ENCODE measurements around the gene FOCAD. TPM values are rescaled to one million over a fixed set of nuclear protein-coding genes. Genes with fewer than 3 reads are reported as not detected.

Gene FOCAD
- total RNA-seq, 4 donors from 2014 or later, result 13.9 to 31.2 (median 22.0) TPM

- no peak overlapping the region for H3K4me3 ChIP-seq (ENCODE audit: low read depth, poor library complexity, severe bottlenecking)
- intact Hi-C loops (cut with DNase I; ENCODE audit: low total_unique reads), result no loop called here
- WGBS, 2 donors, result 46 to 62% methylated on average over 2 of the region's 2 CpGs
- no peak for DNase-seq (ENCODE audit: low spot score in 2 of 2)
- no peak for TF ChIP-seq POLR2A (IDR thresholded peaks at IDR 0.05)
Measured at GRCh38 chr9:20744036-20744630, 60.1 kb downstream of the FOCAD start.

- H3K4me3 ChIP-seq (ENCODE audit: low read depth, poor library complexity, severe bottlenecking), result no peak overlapping the region
- 71 to 73% methylated on average over 1 of the region's 1 CpG for WGBS, 2 donors
- DNase-seq (ENCODE audit: low spot score in 2 of 2), result no peak
- intact Hi-C loops (cut with DNase I; ENCODE audit: low total_unique reads), result no loop called here
- TF ChIP-seq POLR2A (IDR thresholded peaks at IDR 0.05) (no peak), CTCF (IDR thresholded peaks at IDR 0.05) (no peak)
Measured at GRCh38 chr9:20746967-20747366, 62.9 kb downstream of the FOCAD start.

- DNase-seq (ENCODE audit: low spot score in 2 of 2), result no peak
- intact Hi-C loops (cut with DNase I; ENCODE audit: low total_unique reads), result no loop called here
- H3K4me3 ChIP-seq (ENCODE audit: low read depth, poor library complexity, severe bottlenecking), result no peak overlapping the region
- WGBS, 2 donors, result 75 to 78% methylated on average over 1 of the region's 1 CpG
- TF ChIP-seq CTCF (IDR thresholded peaks at IDR 0.05) (no peak), POLR2A (IDR thresholded peaks at IDR 0.05) (no peak)
Measured at GRCh38 chr9:20749496-20750198, 65.6 kb downstream of the FOCAD start.

- DNase-seq (ENCODE audit: low spot score in 2 of 2), result no peak
- WGBS, 2 donors, result 48 to 52% methylated on average over 3 of the region's 3 CpGs
Measured at GRCh38 chr9:20753761-20754160, 69.7 kb downstream of the FOCAD start.

GRCh38 chr9:20754556-20754955, 70.5 kb downstream of the FOCAD start:
- H3K4me3 ChIP-seq (ENCODE audit: low read depth, poor library complexity, severe bottlenecking), result no peak overlapping the region
- no peak for DNase-seq (ENCODE audit: low spot score in 2 of 2)
- 80 to 84% methylated on average over 2 of the region's 2 CpGs for WGBS, 2 donors
- intact Hi-C loops (cut with DNase I; ENCODE audit: low total_unique reads), result no loop called here
- no peak for TF ChIP-seq POLR2A (IDR thresholded peaks at IDR 0.05)
- TF ChIP-seq CTCF (IDR thresholded peaks at IDR 0.05), result no peak

More at GRCh38 chr9:20753761-20754160, 69.7 kb downstream of the FOCAD start:
- TF ChIP-seq POLR2A (IDR thresholded peaks at IDR 0.05), result no peak
- intact Hi-C loops (cut with DNase I; ENCODE audit: low total_unique reads), result no loop called here
- H3K4me3 ChIP-seq (ENCODE audit: low read depth, poor library complexity, severe bottlenecking), result no peak overlapping the region

GRCh38 chr9:20760246-20760891, 76.3 kb downstream of the FOCAD start:
- DNase-seq (ENCODE audit: low spot score in 2 of 2), result no peak
- intact Hi-C loops (cut with DNase I; ENCODE audit: low total_unique reads), result no loop called here
- WGBS, 2 donors, result 52 to 53% methylated on average over 3 of the region's 3 CpGs
- no peak for TF ChIP-seq POLR2A (IDR thresholded peaks at IDR 0.05)
- TF ChIP-seq CTCF (IDR thresholded peaks at IDR 0.05), result no peak
- no peak overlapping the region for H3K4me3 ChIP-seq (ENCODE audit: low read depth, poor library complexity, severe bottlenecking)
